SK-N-SH (cell line): ENCODE data around the gene TXNDC16.

ENCODE experiments used
- CTCF ChIP-seq: fragments of 200-600 bp; sonication (generic); IDR thresholded peaks from 2 replicates; pipeline ENCODE4 v1.6.1; 2017; ENCODE audit warnings: antibody characterized with exemption, mild to moderate bottlenecking, moderate library complexity
- SIN3A ChIP-seq: IDR thresholded peaks from 2 replicates; pipeline ENCODE4 v1.6.1; 2012; ENCODE audit warnings: low read depth, mild to moderate bottlenecking, low read length, moderate library complexity, borderline replicate concordance

- TF ChIP-seq SIN3A (no peak), CTCF (no peak)
Observed at GRCh38 chr14:52538623-52539022, 13.7 kb downstream of the TXNDC16 start.
